ENCODE measurements around the gene SYNE1.

DNA sequence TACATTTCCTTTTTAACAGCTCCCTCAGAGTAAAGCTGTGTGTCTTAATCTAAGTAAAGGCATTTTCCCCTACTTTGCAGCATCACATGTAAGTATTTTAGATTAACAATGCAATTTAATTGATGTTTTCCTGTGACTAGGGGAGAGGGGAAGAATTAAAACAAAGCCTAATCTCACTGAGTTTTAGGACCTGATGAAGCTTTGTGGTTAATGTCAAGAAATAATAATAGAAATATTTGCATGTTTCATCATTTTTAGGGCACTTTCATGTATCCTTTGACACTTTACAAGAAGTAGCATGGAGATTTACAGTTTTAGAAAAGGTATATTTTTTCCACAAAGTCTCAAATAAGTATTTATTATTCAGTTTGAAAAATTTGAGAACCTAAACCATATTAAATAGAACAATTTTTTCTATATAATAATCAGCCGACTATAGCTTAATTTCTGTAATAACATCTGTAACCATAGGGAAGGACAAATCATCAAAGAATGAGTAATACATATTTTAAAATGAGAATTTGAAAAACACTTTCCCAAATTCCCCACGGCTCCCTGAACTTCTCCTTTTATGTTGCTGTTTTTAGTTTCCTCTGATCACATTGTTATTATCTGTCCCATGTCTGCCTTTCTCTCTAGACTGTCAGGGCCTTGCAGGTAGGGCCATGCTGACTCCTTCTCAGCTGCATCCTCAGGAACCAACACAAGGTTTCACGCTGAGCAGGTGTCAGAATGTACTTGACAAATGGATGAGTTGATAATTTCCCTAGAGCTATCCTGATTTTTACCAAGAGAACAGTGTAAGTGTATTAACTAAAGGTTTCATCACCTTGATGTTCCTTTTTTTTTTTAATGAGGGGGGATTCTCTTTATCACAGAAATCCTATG is 338.1 kb downstream of the SYNE1 start:
- TF ChIP-seq CTCF (IDR thresholded peaks at IDR 0.05; ENCODE audit: poor library complexity) (no peak), EZH2 (IDR thresholded peaks at IDR 0.05; ENCODE audit: borderline replicate concordance) (no peak), EZH2phosphoT487 (IDR thresholded peaks at IDR 0.05; ENCODE audit: low read depth, severe bottlenecking, unreplicated experiment) (no peak)
